ENCODE data around the gene LAP3.

Gene LAP3

DNA sequence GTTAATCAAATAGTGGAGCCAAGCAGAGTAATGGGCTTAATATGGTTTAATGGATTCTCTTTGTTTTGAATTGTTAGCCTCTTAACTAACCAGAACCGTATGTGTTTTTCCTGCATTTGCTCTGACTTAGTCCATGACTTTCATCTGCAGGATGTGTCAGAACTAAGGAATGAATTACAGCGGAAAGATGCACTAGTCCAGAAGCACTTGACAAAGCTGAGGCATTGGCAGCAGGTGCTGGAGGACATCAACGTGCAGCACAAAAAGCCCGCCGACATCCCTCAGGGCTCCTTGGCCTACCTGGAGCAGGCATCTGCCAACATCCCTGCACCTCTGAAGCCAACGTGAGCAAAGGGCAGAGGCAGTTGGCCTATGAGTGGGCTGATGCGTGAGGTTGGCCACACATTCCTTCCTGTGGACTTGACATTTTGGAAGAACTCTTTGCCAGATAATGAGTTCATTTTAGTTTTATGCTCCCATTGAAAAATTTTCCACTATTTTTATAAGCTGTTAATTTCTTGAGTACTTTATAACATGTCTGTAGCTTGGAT, 46.5 kb downstream of the LAP3 start:
- DNase-seq = no peak

- DNase-seq = no peak
Measured at GRCh38 chr4:17624821-17625220, 47.8 kb downstream of the LAP3 start.

DNA sequence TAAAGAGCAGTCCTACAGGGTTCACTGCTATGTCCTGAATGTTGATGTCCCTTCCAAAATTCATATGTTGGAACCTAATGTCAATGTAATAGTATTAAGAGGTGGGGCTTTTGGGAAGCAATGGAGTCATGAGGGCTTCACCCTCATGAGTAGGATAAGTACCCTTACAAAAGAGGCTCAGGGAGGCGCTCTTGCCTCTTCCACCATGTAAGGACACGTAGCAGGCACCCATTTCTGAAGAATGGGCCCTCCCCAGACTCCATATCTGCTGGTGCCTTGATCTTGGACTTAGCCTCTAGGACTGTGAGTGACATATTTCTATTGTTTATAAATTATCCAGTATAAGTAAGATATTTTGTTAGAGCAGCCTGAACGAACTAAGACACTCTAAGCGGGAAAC, 53.2 kb downstream of the LAP3 start:
- DNase-seq = no peak

DNA sequence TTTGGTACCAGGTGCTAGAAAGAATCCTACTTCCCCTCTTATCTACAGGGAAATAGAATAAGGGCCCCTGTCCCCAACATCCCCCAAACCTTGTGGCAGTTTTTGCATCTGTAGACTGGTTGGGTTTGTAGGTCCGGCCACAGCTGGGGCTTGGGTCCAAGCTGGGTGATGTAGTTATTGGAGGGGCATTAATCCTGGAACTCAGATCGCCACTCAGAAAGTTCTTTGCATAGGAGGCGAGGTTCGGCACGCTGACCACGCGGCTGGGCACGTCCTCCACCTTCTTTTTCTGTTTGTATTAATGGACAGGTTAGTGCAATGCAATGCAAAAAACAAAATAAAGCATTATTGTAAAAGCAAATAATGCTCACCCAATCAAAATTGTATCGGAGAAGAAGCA, 56.6 kb downstream of the LAP3 start:
- DNase-seq = no peak

DNA sequence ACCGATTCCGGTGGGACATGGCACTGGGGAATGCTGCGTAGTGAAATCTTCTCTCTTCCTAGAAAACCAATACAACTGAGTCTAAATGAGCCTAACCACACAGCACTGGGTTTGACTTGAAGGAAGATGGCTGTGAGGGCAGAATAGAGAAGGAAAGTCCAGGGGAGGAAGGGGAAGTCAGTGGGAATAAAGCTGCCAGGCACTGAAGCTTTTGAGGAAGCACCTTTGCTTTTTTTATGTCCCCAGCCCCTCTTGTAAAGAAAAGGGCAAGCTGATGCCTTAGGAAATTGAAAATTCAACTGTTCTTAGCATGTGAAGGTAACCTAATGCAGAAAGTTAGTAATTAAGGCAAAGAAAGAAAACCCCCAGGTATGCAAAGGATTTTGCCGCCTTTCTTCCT, 58.1 kb downstream of the LAP3 start:
- no peak for DNase-seq

DNA sequence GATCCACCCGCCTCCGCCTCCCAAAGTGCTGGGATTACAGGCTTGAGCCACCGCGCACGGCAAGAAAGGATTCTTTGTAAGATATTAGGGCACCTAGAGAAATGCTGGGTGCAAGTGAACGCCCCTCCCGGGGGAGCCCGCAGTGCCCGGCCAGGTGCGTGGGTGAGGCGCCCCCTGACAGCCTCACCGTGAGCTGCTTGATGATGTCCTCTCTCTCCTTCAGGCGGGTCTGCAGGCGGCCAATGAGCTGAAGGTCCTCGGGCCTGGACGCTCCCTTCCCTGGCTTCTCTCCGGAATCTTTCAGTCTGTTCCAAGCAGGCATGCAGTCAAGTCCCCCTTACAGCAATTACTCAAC, 59.3 kb downstream of the LAP3 start:
- DNase-seq = no peak

DNA sequence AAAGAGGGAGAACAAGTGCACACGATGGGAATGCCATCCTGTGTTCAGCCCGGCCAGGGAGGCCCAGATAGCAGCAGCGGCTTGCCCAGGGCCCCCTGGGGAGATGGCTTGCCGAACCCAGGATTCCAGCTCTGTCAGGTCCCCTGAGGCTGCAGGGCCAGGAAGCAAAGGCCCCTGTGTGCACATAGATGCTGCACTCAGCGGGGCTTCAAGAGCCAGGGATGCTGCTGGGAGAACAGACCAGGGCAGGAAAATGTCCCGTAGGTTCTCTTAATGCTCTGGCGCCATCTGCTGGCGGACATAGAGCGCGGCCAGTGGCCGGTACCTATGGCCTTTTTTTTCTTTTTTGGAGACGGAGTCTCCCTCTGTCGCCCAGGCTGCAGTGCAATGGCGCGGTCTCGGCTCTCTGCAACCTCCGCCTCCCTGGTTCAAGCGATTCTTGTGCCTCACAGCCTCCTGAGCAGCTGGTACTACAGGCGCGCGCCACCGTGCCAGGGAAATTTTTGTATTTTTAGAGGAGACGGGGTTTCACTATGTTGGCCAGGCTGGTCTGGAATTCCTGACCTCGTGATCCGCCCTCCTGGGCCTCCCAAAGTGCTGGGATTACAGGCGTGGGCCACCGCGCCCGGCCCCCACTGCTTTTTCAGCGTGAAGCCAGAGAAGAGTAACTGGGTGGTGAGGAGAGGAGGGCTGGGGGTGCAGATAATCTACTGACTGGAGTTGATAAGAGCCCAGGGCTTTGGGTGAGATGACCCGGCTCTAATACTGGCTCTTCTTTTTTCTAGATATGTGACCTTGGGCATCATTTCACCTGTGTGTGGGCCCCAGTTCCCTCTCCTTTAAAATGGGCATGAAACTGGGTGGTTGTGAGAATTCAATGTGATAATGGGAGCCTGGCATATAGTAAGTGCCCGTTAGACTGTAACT, 60.0 kb downstream of the LAP3 start:
- DNase-seq = peak; percentile 76

GRCh38 chr4:17639136-17639535, 62.1 kb downstream of the LAP3 start:
- DNase-seq = no peak

GRCh38 chr4:17642398-17642783, 65.4 kb downstream of the LAP3 start:
- DNase-seq = no peak

- DNase-seq = no peak
Measured at GRCh38 chr4:17646693-17647092, 69.7 kb downstream of the LAP3 start.

GRCh38 chr4:17647176-17647806, 70.3 kb downstream of the LAP3 start:
- DNase-seq = no peak

DNA sequence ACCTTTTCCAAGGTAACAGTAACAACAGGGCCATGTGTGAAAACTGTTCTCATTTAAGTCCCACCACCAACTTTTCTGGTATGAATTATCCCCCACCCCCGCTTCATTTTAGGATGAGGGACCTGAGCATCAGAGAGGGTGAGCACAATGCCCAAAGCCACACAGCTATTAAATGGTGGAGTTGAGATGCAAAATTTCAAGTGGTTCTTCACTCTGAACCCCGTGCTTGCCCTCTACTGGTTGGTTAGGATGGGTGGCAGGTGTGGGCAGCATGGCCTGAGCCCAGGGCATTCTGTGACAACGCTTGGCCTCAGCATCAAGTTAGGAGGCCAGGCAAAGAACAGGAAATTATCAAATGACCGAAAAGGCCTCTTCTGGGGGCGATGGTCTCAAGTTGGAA, 70.9 kb downstream of the LAP3 start:
- DNase-seq = no peak

DNA sequence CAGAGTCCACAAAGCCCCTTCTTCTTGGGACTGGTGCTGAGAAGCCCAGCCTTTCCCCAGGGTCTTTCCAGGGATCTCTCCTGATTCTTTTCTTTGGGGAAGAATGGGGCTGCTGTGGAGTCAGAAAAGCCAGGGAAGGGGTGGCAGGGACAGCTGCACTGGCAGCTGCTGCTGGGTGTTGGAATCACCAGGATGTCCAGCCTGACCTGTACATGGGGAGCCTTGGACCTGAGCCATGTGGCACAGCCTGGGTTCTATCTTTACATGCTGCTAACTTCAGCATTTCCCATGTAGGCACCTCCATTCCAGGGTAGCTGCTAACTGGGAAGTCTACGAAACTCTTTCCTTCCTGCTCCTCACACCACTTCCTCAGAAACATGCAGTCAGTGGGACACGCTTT, 73.4 kb downstream of the LAP3 start:
- no peak for DNase-seq

GRCh38 chr4:17654701-17655100, 77.7 kb downstream of the LAP3 start:
- DNase-seq = no peak

- no peak for DNase-seq
Measured at GRCh38 chr4:17657090-17657489, 80.1 kb downstream of the LAP3 start.

Measured in right hindlimb (tissue), 1 donor.